Activated naive CD8-positive, alpha-beta T cell treated with anti-CD3 and anti-CD28 coated beads, Interleukin-2, amount 50 U/mL, for 24 hours (primary cell): ENCODE data around the gene TGFB1.
A peak's percentile ranks its signal among the peaks of the same experiment; 100 is the strongest.

Experiments used
- ATAC-seq: fragments of 150-1000 bp; cut with Tn5 transposase; one replicate; pipeline ENCODE4 v1.10.0; 2021
- DNase-seq: peaks from one replicate; pipeline ENCODE4 v3.0.0; 2021
- H3K27ac Mint-ChIP-seq: one replicate; pipeline ENCODE4 v1.8.0; 2021; ENCODE audit warnings: mild to moderate bottlenecking, mixed read lengths
- H3K27me3 Mint-ChIP-seq: one replicate; pipeline ENCODE4 v1.8.0; 2021; ENCODE audit warnings: mixed read lengths
- H3K36me3 Mint-ChIP-seq: one replicate; pipeline ENCODE4 v1.8.0; 2021; ENCODE audit warnings: low read depth, mixed read lengths
- H3K4me1 Mint-ChIP-seq: one replicate; pipeline ENCODE4 v1.8.0; 2021; ENCODE audit warnings: mixed read lengths
- H3K4me3 Mint-ChIP-seq: one replicate; pipeline ENCODE4 v1.8.0; 2021; ENCODE audit warnings: mild to moderate bottlenecking, moderate library complexity, mixed read lengths
- H3K9me3 Mint-ChIP-seq: one replicate; pipeline ENCODE4 v1.8.0; 2021; ENCODE audit warnings: mixed read lengths

TGFB1 gene

DNA sequence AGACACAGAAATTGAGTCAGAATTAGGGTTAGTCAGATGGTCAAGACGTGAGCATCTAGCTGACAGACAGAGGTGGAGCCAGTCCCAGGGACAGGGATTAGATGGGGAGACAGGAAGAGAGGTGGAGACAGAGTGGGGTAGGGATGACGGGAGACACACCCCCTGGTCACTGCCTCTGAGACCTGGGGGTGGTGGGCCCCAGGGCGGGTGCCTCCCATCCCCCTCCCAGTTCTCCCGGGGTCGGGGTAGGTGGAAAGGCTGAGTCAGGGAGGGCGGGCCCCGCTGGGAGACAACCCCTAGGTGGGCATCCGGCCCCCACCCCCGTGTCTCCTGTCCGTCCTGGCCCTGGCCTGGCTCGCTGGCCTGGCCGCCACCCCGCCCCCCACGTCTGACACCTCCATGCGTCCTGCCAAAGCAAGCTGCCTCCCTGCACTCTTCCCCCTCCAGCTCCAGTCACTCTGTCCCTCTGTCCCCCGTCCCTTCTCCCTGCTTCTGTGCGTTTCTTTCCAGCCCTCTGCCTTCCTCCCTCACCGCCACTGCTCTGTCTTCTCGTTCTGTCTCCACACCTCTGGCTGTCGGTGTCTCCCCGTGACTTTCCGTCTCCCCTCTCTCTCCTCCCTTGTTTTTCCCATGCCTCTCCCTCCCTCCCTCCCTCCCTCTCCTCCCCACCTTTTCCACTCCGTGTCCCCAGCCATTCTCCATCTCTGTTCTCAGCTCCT, 28.6 kb downstream of the TGFB1 start:
- Mint-ChIP-seq H3K27ac (peak overlapping the region; percentile 87), H3K9me3 (no peaks in the 10 kb centered on the region), H3K4me3 (no peak overlapping the region), H3K36me3 (peaks cover 27% of the 10 kb centered on the region), H3K4me1 (peaks cover 65% of the 10 kb centered on the region), H3K27me3 (no peaks in the 10 kb centered on the region)
- DNase-seq (no peak), ATAC-seq (no peak)

DNA sequence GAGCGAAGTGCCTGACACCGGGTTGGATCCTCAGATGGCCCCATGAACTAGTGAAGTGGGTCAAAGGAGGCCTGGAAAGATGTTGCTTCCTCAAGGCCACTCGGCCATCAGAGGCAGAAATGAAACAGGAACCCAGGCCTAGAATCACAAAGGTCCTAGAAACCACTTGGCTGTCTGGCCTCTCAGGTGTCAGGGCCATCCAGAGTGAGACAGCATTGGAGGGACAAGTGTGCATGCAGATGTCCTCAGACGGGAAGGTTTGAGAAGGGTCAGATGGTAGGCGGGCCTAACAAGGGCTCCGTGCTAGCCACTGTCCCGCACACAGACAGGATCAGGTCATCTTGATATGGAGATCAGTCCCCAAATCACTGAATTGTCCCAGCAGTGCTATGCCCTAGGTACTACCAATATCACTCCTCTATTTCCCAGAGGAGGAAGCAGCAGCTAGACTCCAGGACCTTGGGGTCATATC, 29.5 kb downstream of the TGFB1 start:
- H3K27me3 Mint-ChIP-seq: no peaks in the 10 kb centered on the region
- DNase-seq (no peak), ATAC-seq (no peak)
- H3K36me3 Mint-ChIP-seq: peaks cover 27% of the 10 kb centered on the region
- no peak overlapping the region for H3K4me3 Mint-ChIP-seq
- peaks cover 63% of the 10 kb centered on the region for H3K4me1 Mint-ChIP-seq
- H3K27ac Mint-ChIP-seq: peak overlapping the region; percentile 87
- no peaks in the 10 kb centered on the region for H3K9me3 Mint-ChIP-seq

DNA sequence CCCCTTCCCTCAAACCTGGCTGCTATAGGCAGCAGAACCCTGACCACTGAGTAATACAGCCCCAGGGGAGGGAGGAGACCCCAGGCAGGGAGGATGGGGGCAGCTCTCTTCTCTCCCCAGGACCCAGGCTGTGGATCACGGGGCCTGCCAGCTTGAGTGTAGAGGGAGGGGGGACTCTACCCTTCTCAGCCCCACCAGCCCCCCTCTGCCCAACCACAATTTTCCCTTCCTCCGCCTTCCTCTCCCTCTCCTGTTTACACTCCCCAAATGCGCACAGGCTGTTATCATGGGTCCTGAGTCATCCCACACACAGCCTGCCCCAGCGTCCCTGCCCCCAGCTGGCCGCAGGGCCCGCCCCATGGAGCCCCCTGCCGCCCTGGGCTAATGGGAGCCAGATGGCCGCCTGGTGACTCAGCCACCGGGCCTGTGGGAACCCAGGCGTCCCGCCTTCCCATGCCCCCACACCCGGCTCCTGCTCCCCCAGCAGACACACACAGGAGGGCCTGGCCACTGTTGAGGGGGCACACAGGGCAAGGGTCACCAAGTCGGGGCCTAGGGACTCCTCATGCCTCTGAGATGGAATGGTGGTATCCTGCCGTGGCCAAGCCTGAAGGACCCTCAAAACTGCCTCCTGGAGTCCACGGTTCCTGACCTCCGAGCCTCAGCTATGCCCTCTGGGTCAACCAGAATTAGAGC, 30.1 kb downstream of the TGFB1 start:
- Mint-ChIP-seq H3K27me3 (no peaks in the 10 kb centered on the region), H3K27ac (peak overlapping the region; percentile 75), H3K36me3 (peaks cover 25% of the 10 kb centered on the region), H3K4me3 (no peak overlapping the region), H3K4me1 (peaks cover 56% of the 10 kb centered on the region), H3K9me3 (no peaks in the 10 kb centered on the region)
- DNase-seq (no peak), ATAC-seq (no peak)

DNA sequence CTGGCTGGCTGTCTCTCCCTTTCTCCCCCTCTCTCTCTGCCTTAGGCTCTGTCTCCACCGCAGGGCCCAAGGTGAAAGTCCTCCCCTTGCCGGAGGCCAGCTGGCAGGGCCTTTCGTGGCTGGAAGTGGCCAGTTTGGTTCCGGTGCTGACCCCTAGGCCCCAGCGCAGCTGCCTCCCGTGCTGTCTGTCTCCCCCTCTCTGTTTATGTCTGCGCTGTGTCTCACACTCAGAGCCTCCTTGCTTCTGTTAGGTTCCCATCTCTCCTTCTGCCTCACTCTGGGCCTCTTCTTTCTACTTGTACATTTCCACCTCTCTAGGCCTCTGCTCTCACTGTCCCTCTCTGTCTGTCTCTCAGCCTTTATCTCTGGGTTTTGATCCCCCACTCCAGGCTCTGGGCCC, 30.7 kb downstream of the TGFB1 start:
- peaks cover 24% of the 10 kb centered on the region for H3K36me3 Mint-ChIP-seq
- peak overlapping the region; percentile 75 for H3K27ac Mint-ChIP-seq
- no peaks in the 10 kb centered on the region for H3K9me3 Mint-ChIP-seq
- H3K4me1 Mint-ChIP-seq: peaks cover 50% of the 10 kb centered on the region
- no peak for DNase-seq
- ATAC-seq: no peak
- no peaks in the 10 kb centered on the region for H3K27me3 Mint-ChIP-seq
- no peak overlapping the region for H3K4me3 Mint-ChIP-seq

DNA sequence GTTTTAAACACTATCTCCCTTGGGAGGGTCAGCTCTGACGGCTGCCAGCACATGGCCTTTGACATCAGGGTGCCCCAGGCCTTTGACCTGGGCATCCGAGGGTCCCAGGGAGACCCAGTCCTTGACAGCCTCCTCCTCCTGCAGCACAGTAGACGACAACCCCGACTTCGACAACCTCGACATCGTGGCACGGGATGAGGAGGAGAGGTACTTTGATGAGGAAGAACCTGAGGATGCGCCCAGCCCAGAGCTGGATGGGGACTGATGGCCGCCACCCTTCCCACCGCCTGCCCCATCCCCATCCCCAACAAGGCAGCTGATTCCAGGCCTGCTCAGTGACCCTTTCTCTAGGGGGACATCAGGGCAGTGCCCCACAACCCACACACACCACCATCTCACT, 31.3 kb downstream of the TGFB1 start:
- peak overlapping the region; percentile 75 for H3K27ac Mint-ChIP-seq
- no peak overlapping the region for H3K4me3 Mint-ChIP-seq
- ATAC-seq (no peak), DNase-seq (no peak)
- H3K4me1 Mint-ChIP-seq: peaks cover 46% of the 10 kb centered on the region
- H3K36me3 Mint-ChIP-seq: peaks cover 22% of the 10 kb centered on the region
- no peaks in the 10 kb centered on the region for H3K27me3 Mint-ChIP-seq
- no peaks in the 10 kb centered on the region for H3K9me3 Mint-ChIP-seq

DNA sequence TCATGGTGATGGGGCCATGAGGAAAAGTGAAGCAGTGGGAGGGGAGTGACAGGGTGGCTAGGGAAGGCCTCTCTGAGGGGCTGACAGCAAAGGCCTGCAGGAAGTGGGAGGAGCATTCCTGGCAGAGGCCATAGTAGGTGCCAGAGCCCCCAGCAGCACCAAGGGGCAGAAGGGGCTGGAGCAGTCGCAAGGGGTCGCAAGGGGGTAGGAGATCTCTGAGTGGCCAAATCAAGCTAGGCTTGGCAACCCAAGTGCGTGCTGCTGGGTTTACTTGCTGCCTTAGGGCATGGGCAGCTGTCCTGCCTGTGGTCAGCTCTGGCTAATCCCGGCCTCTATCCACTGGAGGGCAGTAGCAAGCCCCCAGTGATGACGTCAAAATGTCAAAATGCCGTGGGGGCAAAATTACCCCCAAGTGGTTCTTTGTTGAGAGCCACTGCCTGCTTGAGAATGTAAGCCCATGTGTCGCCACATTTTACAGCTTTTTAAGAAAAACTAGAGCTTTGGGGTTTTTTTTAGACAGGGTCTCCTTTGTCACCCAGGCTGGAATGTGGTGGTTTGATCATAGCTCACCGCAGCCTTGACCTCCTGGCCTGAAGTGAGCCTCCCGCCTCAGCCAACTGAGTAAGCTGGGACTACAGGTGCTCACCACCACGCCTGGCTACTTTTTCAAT, 32.0 kb downstream of the TGFB1 start:
- no peak for ATAC-seq
- Mint-ChIP-seq H3K27ac (no peak overlapping the region), H3K9me3 (no peaks in the 10 kb centered on the region), H3K4me3 (no peak overlapping the region), H3K27me3 (no peaks in the 10 kb centered on the region), H3K36me3 (peaks cover 24% of the 10 kb centered on the region), H3K4me1 (peaks cover 41% of the 10 kb centered on the region)
- no peak for DNase-seq

DNA sequence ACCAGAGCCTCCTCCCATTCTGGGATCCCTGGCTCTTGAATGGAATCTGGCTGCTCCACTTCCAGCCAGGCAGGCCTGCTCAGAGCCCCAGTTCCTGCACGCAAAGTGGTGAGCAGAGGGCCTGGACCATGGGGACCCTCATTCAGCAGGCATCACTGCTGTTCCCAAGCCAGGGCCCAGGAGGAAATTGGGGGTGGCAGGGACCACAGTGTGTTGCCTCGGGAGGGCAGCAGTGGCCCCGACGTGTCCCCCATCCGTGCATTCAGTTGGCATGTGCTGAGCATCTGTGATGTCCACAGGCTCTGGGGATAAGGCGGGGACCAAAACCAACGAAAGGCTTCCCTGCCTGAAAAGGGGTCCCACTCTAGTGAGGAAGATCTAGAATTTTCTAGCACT, 32.5 kb downstream of the TGFB1 start:
- Mint-ChIP-seq H3K27me3 (no peaks in the 10 kb centered on the region), H3K4me3 (no peak overlapping the region), H3K36me3 (peaks cover 24% of the 10 kb centered on the region), H3K9me3 (no peaks in the 10 kb centered on the region), H3K4me1 (peaks cover 36% of the 10 kb centered on the region), H3K27ac (no peak overlapping the region)
- DNase-seq: no peak
- no peak for ATAC-seq

DNA sequence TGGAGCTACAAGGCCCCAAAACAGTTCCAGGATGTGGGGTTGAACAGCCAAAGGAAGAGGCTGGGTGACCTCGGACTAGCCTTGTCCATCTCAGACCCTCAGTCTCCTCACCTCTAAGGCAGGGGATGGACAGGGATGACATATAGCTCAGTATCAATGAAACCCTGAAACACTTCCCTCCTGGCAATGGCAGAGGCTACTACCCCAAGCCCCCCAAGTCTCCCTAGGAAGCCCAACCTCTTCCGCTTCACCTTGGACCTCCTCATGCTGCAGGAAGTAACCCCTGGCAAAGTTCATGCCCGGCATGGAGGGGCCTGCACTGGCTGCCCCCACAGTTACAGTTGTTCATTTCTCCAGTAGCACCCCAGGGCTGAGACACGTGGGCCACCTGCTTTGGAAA, 33.2 kb downstream of the TGFB1 start:
- ATAC-seq (no peak), DNase-seq (no peak)
- no peaks in the 10 kb centered on the region for H3K9me3 Mint-ChIP-seq
- no peak overlapping the region for H3K27ac Mint-ChIP-seq
- H3K4me3 Mint-ChIP-seq: no peak overlapping the region
- no peaks in the 10 kb centered on the region for H3K27me3 Mint-ChIP-seq
- H3K36me3 Mint-ChIP-seq: peaks cover 25% of the 10 kb centered on the region
- H3K4me1 Mint-ChIP-seq: peaks cover 36% of the 10 kb centered on the region

DNA sequence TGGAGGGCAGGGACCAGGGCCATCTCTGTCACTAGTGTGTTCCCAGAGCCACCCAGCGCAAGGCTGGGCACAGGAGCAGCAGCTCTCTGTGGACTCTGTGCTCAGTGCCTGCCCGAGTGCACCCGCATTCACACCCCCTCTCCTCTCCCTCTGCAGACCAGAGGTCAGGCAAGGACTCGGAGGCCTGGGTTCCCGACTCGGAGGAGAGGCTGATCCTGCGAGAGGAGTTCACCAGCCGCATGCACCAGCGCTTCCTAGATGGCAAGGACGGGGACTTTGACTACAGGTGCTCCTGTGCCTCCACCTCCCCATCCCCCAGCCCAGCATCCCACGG, 33.6 kb downstream of the TGFB1 start:
- DNase-seq: no peak
- no peak for ATAC-seq
- H3K9me3 Mint-ChIP-seq: no peaks in the 10 kb centered on the region
- H3K36me3 Mint-ChIP-seq: peaks cover 23% of the 10 kb centered on the region
- H3K27me3 Mint-ChIP-seq: no peaks in the 10 kb centered on the region
- H3K27ac Mint-ChIP-seq: no peak overlapping the region
- H3K4me1 Mint-ChIP-seq: peaks cover 32% of the 10 kb centered on the region
- H3K4me3 Mint-ChIP-seq: no peak overlapping the region

DNA sequence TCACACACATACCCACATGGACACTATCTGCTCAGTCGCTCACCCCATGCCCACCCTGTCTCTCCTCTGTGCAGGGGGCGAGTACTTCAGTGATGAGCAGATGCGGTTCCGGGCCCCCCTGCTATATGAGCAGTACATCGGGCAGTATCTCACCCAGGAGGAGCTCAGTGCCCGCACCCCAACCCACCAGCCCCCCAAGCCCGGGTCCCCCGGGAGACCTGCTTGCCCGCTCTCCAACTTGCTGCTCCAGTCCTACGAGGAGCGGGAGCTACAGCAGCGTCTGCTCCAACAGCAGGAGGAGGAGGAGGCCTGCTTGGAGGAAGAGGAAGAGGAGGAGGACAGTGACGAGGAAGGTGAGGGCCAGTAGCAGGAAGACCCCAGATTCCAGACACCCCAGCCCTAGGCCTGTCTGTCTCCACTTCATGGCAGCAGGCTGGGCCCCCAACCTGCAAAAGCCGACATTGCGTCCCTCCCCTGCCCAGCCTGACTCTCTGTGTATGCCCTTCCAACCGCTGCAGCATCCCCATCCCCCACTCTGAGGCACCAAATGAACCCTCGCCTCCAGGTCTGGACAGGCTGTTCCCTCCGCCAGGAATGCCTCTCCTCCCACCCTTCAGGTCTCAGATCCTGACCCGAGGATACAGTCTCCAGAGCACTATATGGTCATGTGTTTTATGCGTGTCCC, 34.1 kb downstream of the TGFB1 start:
- no peak for DNase-seq
- Mint-ChIP-seq H3K4me1 (peaks cover 29% of the 10 kb centered on the region), H3K27me3 (no peaks in the 10 kb centered on the region), H3K27ac (peak overlapping the region; percentile 39), H3K36me3 (peaks cover 23% of the 10 kb centered on the region), H3K9me3 (no peaks in the 10 kb centered on the region), H3K4me3 (no peak overlapping the region)
- ATAC-seq: no peak

DNA sequence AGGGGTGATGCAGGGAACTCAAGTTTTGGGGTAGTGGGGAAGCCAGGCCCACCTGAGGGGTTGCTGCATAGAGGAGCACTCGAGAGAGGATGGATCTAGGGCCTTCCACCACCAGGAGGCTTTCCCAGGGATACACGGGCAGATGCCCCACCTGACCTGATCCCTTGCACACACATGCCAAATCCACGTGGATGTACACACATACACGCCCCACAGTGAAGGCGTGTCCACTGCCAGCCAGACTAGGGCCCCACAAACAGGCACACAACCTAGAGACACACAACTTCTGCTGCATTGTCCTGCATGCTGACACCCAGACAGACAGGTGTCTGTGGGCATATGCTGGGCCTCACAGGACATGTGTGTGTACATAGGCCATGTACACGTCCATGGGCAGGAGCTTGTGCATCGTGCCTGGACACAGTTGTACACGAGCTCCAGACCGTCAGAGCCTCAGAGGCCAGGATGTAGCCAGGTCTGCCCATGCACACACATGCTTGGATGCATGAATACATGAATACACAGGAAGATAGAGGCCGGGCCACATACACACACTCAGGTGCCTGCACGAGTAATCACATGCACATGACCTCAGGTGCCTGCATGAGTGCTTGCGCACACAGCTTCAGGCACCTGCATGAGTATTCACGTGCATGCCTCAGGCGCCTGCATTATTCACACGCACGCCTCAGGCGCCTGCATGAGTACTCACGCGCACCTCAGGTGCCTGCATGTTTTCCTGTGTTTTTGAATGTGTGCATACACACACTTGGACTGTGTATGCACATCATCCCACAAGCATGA, 34.8 kb downstream of the TGFB1 start:
- no peak for ATAC-seq
- H3K27ac Mint-ChIP-seq: peak overlapping the region; percentile 14
- H3K9me3 Mint-ChIP-seq: no peaks in the 10 kb centered on the region
- H3K36me3 Mint-ChIP-seq: peaks cover 27% of the 10 kb centered on the region
- peaks cover 22% of the 10 kb centered on the region for H3K4me1 Mint-ChIP-seq
- no peak overlapping the region for H3K4me3 Mint-ChIP-seq
- no peaks in the 10 kb centered on the region for H3K27me3 Mint-ChIP-seq
- DNase-seq: no peak

DNA sequence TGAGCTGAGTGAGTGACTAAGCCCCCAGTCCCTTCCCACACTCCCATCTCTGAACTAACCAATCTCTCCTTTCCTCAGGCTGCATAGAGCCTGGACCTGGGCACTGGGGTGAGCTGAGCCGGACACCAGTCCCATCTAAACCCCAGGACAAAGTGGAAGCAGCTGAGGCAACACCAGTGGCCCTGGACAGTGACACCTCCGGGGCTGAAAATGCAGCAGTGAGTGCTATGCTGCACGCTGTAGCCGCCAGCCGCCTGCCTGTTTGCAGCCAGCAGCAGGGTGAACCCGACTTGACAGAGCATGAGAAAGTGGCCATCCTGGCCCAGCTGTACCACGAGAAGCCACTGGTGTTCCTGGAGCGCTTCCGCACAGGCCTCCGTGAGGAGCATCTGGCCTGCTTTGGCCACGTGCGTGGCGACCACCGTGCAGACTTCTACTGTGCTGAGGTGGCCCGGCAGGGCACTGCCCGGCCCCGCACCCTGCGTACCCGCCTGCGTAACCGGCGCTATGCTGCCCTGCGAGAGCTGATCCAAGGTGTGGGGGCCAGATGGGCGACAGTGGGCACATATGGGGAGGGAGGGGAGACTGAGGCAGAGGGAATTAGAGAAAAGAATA, 37.3 kb downstream of the TGFB1 start:
- ATAC-seq (no peak), DNase-seq (no peak)
- H3K36me3 Mint-ChIP-seq: peaks cover 41% of the 10 kb centered on the region
- peaks cover 24% of the 10 kb centered on the region for H3K4me1 Mint-ChIP-seq
- peak overlapping the region; percentile 9 for H3K27ac Mint-ChIP-seq
- no peaks in the 10 kb centered on the region for H3K9me3 Mint-ChIP-seq
- H3K27me3 Mint-ChIP-seq: no peaks in the 10 kb centered on the region
- no peak overlapping the region for H3K4me3 Mint-ChIP-seq

DNA sequence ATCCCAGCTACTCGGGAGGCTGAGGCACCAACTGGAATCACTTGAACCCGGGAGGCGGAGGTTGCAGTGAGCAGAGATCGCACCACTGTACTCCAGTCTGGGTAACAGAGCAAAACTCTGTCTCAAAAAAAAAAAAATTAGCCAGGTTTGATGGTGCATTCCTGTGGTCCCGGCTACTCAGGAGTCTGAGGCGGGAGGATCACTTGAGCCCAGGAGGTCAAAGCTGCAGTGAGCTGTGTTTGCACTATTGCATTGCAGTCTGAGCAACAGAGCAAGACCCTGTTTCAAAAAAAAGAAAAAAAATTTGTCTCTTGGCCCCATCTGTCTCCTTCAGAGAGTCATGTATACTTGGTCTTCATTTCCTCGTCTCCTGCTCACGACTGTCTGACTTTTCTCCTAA, 42.1 kb downstream of the TGFB1 start:
- H3K9me3 Mint-ChIP-seq: no peaks in the 10 kb centered on the region
- no peaks in the 10 kb centered on the region for H3K27me3 Mint-ChIP-seq
- DNase-seq: no peak
- H3K4me3 Mint-ChIP-seq: peak overlapping the region; percentile 99
- peak overlapping the region; percentile 76 for H3K27ac Mint-ChIP-seq
- ATAC-seq: no peak
- peaks cover 67% of the 10 kb centered on the region for H3K4me1 Mint-ChIP-seq
- H3K36me3 Mint-ChIP-seq: peaks cover 38% of the 10 kb centered on the region

DNA sequence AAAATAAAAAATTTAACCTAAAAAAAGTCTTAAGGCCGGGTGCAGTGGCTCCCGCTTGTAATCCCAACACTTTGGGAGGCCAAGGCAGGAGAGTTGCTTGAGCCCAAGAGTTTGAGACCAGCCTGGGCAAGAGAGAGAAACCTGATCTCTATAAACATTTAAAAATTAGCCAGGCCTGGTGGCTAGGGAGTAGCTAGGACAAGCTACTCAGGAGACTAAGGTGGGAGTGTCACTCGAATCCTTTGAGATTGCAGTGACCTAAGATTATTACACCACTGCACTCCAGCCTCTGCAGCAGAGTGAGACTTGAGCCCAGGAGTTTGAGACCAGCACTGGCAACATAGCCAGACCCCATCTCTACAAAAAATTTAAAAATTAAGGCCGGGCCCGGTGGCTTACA, 42.6 kb downstream of the TGFB1 start:
- H3K27me3 Mint-ChIP-seq: no peaks in the 10 kb centered on the region
- peaks cover 70% of the 10 kb centered on the region for H3K4me1 Mint-ChIP-seq
- H3K9me3 Mint-ChIP-seq: no peaks in the 10 kb centered on the region
- peak overlapping the region; percentile 99 for H3K4me3 Mint-ChIP-seq
- H3K27ac Mint-ChIP-seq: peak overlapping the region; percentile 97
- DNase-seq (no peak), ATAC-seq (no peak)
- H3K36me3 Mint-ChIP-seq: peaks cover 40% of the 10 kb centered on the region
